Measurements from ENCODE around the gene TNFAIP8L3.

GRCh38 chr15:51025454-51025846 is 69.3 kb downstream of the TNFAIP8L3 start:
- no peak for TF ChIP-seq CTCF (conservative IDR thresholded peaks at IDR 0.05; ENCODE audit: low read depth, low read length)
- no peak for TF ChIP-seq RAD21 (IDR thresholded peaks at IDR 0.05; ENCODE audit: low read length)
- TF ChIP-seq POLR2A (IDR thresholded peaks at IDR 0.05; ENCODE audit: low read depth, low read length): no peak
- no peak for TF ChIP-seq RCOR1 (IDR thresholded peaks at IDR 0.05; ENCODE audit: insufficient replicate concordance, low read length)
- no peak for TF ChIP-seq MXI1 (IDR thresholded peaks at IDR 0.05; ENCODE audit: borderline replicate concordance, low read depth, low read length)
- no peak for TF ChIP-seq CEBPB (IDR thresholded peaks at IDR 0.05; ENCODE audit: low read depth, low read length)
- TF ChIP-seq BHLHE40 (IDR thresholded peaks at IDR 0.05; ENCODE audit: low read depth, low read length): no peak
- no peak for TF ChIP-seq SMC3 (IDR thresholded peaks at IDR 0.05; ENCODE audit: low read depth, low read length)
